ENCODE results near the gene DRG2. TPM values are rescaled to one million over a fixed set of nuclear protein-coding genes. Genes with fewer than 3 reads are reported as not detected.
A peak's percentile ranks its signal among the peaks of the same experiment; 100 is the strongest.

The DRG2 gene
- total and polyA plus RNA-seq, 9 of the 15 experiments (the other 6 are each of a cell fraction or from before 2014, with no cell fraction given), result 6.6 to 36.7 (median 26.1) TPM

GRCh38 chr17:18044609-18045008, 43.1 kb upstream of the DRG2 start:
- Histone ChIP-seq H3K9me1 (ENCODE audit: control insufficient read depth, insufficient read depth, low read length) (no peaks in the 10 kb centered on the region), H3K27ac (ENCODE audit: extremely low read depth, low read depth, low read length) (no peak overlapping the region), H3K79me2 (ENCODE audit: control insufficient read depth, insufficient read depth, low read length) (peaks cover 29% of the 10 kb centered on the region), H3K9me3 (replicated peaks; ENCODE audit: control insufficient read depth, insufficient read depth, low read depth, low read length) (no peaks in the 10 kb centered on the region), H4K20me1 (replicated peaks; ENCODE audit: control insufficient read depth, insufficient read depth, low read length) (no peaks in the 10 kb centered on the region), H3K4me3 (no peak overlapping the region), H3K36me3 (ENCODE audit: control insufficient read depth, insufficient read depth, low read length) (peaks cover 15% of the 10 kb centered on the region; the same call in 2 of the 3 replicates), H3K4me1 (replicated peaks in 1 of 2; ENCODE audit: control insufficient read depth in 2 of 2, insufficient read depth in 2 of 2, low read length in 2 of 2) (peaks cover 12 to 23% of the 10 kb centered on the region in 2 experiments; a peak in 4 of 5 replicates), H3K9ac (ENCODE audit: insufficient read depth in 1 of 2, low read depth in 2 of 2, low read length in 2 of 2) (no peak overlapping the region; a peak in 1 of 4 replicates), H3K27me3 (ENCODE audit: control insufficient read depth in 2 of 2, insufficient read depth in 2 of 2, low read length in 2 of 2) (no peaks in the 10 kb centered on the region), H2AFZ (ENCODE audit: low read depth, low read length) (no peak overlapping the region), H3K4me2 (ENCODE audit: insufficient read depth, low read length) (no peak overlapping the region)
- TF ChIP-seq ZBTB26 (CRISPR knock-in tag; IDR thresholded peaks at IDR 0.05) (no peak), CEBPB (tag; IDR thresholded peaks at IDR 0.05) (peak; percentile 37; the same call in 1 of the 2 replicates)
- ChIA-PET POLR2A (no interaction called here), CTCF (ENCODE audit: low intra/inter-chr PET ratio) (no interaction called here)
- no peak for FAIRE-seq
- BruUV-seq (replicated peaks), result no TSS peak
- no peak for ATAC-seq
- DNase-seq (ENCODE audit: extremely low read depth in 1 of 4, low spot score in 3 of 4), result no peak
- whole genome bisulfite sequencing (ENCODE audit: insufficient coverage, low coverage, missing lambda C conversion rate), result 49% methylated on average over 3 of the region's 3 CpGs
- intact Hi-C loops (cut with micrococcal nuclease) (loop anchor here (5.0 kb wide), 1 partner anchor 43 kb away; the partner anchor contains the start of gene DRG2), in situ Hi-C loops (cut with MboI) (no loop called here)

GRCh38 chr17:18045691-18046350, 41.9 kb upstream of the DRG2 start:
- Histone ChIP-seq H3K4me3 (no peak overlapping the region), H3K9me1 (ENCODE audit: control insufficient read depth, insufficient read depth, low read length) (no peaks in the 10 kb centered on the region), H3K27ac (ENCODE audit: extremely low read depth, low read depth, low read length) (no peak overlapping the region), H3K27me3 (ENCODE audit: control insufficient read depth in 2 of 2, insufficient read depth in 2 of 2, low read length in 2 of 2) (no peaks in the 10 kb centered on the region), H3K9me3 (replicated peaks; ENCODE audit: control insufficient read depth, insufficient read depth, low read depth, low read length) (no peaks in the 10 kb centered on the region), H3K9ac (ENCODE audit: insufficient read depth in 1 of 2, low read depth in 2 of 2, low read length in 2 of 2) (no peak overlapping the region), H2AFZ (ENCODE audit: low read depth, low read length) (no peak overlapping the region), H3K36me3 (ENCODE audit: control insufficient read depth, insufficient read depth, low read length) (peaks cover 17% of the 10 kb centered on the region; the same call in 2 of the 3 replicates), H3K4me1 (replicated peaks in 1 of 2; ENCODE audit: control insufficient read depth in 2 of 2, insufficient read depth in 2 of 2, low read length in 2 of 2) (peaks cover 0 to 18% of the 10 kb centered on the region in 2 experiments; a peak in 2 of 5 replicates), H3K4me2 (ENCODE audit: insufficient read depth, low read length) (no peak overlapping the region), H3K79me2 (ENCODE audit: control insufficient read depth, insufficient read depth, low read length) (peaks cover 16% of the 10 kb centered on the region; the same call in 2 of the 3 replicates), H4K20me1 (replicated peaks; ENCODE audit: control insufficient read depth, insufficient read depth, low read length) (no peaks in the 10 kb centered on the region)
- 85% methylated on average over 3 of the region's 3 CpGs for WGBS (ENCODE audit: insufficient coverage, low coverage, missing lambda C conversion rate)
- no peak for FAIRE-seq
- in situ Hi-C loops (cut with MboI), result no loop called here
- no peak for DNase-seq (ENCODE audit: extremely low read depth in 1 of 4, low spot score in 3 of 4)
- POLR2A ChIA-PET, result interaction anchor here (0.6 to 1.1 kb wide), 2 partner anchors 25 to 352 kb away, joined by 3 to 5 read pairs; no protein-coding TSS in a partner anchor
- CTCF ChIA-PET (ENCODE audit: low intra/inter-chr PET ratio), result no interaction called here
- no TSS peak for BruUV-seq (replicated peaks)
- intact Hi-C loops (cut with micrococcal nuclease), result no loop called here
- peak; percentile 41; the same call in 1 of the 2 replicates for TF ChIP-seq ZNF384 (IDR thresholded peaks at IDR 0.05; ENCODE audit: low read depth, low read length)
- peak; percentile 85 for TF ChIP-seq ZNF121 (CRISPR knock-in tag; conservative IDR thresholded peaks at IDR 0.05)
- TF ChIP-seq ID3 (CRISPR knock-in tag; IDR thresholded peaks at IDR 0.05), result no peak
- TF ChIP-seq ID3 (tag; IDR thresholded peaks at IDR 0.05), result no peak
- no peak for TF ChIP-seq ELK3 (CRISPR knock-in tag; IDR thresholded peaks at IDR 0.05)
- TF ChIP-seq SUPT5H (IDR thresholded peaks at IDR 0.05), result no peak
- peak; percentile 86 for TF ChIP-seq SPI1 (IDR thresholded peaks at IDR 0.05; ENCODE audit: borderline replicate concordance, low read depth, low read length)
- ATAC-seq, result no peak
